ENCODE data around the gene FUNDC2. TPM values are rescaled to one million over a fixed set of nuclear protein-coding genes. Genes with fewer than 3 reads are reported as not detected.

Gene FUNDC2
- total and polyA plus RNA-seq, 2 of the 4 experiments (the other 2 are of a cell fraction) = 42.5 to 51.7 TPM

DNA sequence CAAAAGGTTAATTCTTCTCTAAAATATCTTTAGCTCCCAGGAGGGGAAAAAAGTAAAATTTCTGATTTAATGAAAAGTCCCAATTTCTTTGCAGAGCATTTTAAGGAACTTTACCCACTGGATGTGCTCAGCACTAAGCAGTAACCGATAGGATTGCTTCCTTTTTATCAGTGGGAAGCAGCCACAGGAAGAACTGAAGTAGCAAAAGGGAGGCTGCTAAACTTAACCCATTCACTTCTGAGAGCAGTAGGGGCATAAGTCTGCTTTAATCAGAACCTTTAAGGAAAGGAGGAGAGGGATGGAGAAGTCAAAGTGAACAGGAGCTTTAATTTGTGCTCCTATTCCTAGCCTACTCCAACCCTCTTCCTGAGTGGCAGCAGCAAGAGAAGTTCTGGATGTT lies 4.1 kb upstream of the FUNDC2 start, which contains the start of gene F8:
Gene F8, minus strand, starts transcription at position 139 of the 400 bp plus-strand sequence. CDS start 171 bp downstream, outside the sequence.
- BruUV-seq (replicated peaks) = no TSS peak
- Histone ChIP-seq H2BK20ac (ENCODE audit: low read depth, low read length) (no peak within 1 kb of the TSS), H2BK120ac (ENCODE audit: low read depth, low read length) (no peak within 1 kb of the TSS), H3K18ac (ENCODE audit: low read depth, low read length) (no peak within 1 kb of the TSS), H2AFZ (replicated peaks; ENCODE audit: low read length, poor library complexity) (no peak within 1 kb of the TSS), H2AK9ac (replicated peaks; ENCODE audit: low read depth, low read length, poor library complexity) (no peak within 1 kb of the TSS), H3K56ac (ENCODE audit: extremely low read depth, insufficient read depth, low read length) (no peak within 1 kb of the TSS), H3K4me3 (ENCODE audit: insufficient read depth, low read depth, low read length) (no peak within 1 kb of the TSS), H4K5ac (ENCODE audit: low read depth, low read length) (no peak within 1 kb of the TSS), H3K14ac (replicated peaks; ENCODE audit: low read depth, low read length) (no peak within 1 kb of the TSS), H3K4ac (ENCODE audit: low read depth, low read length) (no peak within 1 kb of the TSS), H3K9me3 (ENCODE audit: control insufficient read depth, insufficient read depth, low read length) (no peaks in the 10 kb centered on the region), H3K4me1 (ENCODE audit: control insufficient read depth, insufficient read depth, low read length) (no peaks in the 10 kb centered on the region), H4K8ac (ENCODE audit: low read depth in 2 of 2, low read length in 2 of 2) (no peak within 1 kb of the TSS), H3K9me1 (ENCODE audit: insufficient read depth, low read length) (no peaks in the 10 kb centered on the region), H3K23ac (ENCODE audit: low read depth, low read length) (no peak within 1 kb of the TSS), H4K20me1 (ENCODE audit: insufficient read depth, low read length) (no peaks in the 10 kb centered on the region), H2AK5ac (ENCODE audit: low read depth, low read length) (no peak within 1 kb of the TSS), H3K27ac (ENCODE audit: insufficient read depth, low read length) (no peak within 1 kb of the TSS), H3K27me3 (ENCODE audit: control insufficient read depth, insufficient read depth, low read length) (no peaks in the 10 kb centered on the region; the same call in 1 of the 2 replicates), H4K91ac (ENCODE audit: insufficient read depth, low read depth, low read length) (no peak within 1 kb of the TSS), H2BK5ac (ENCODE audit: low read depth, low read length, poor library complexity, severe bottlenecking) (no peak within 1 kb of the TSS), H2BK15ac (ENCODE audit: low read depth, low read length) (no peak within 1 kb of the TSS), H3K36me3 (ENCODE audit: control insufficient read depth, insufficient read depth, low read length) (no peaks in the 10 kb centered on the region), H3K4me2 (ENCODE audit: low read depth, low read length) (no peak within 1 kb of the TSS), H3K9ac (ENCODE audit: low read depth, low read length) (no peak within 1 kb of the TSS), H3K79me1 (ENCODE audit: low read depth in 1 of 2, low read length in 2 of 2) (no peaks in the 10 kb centered on the region)
- in situ Hi-C loops (cut with MboI; ENCODE audit: low sequenced_read_pairs) = no loop called here
- TF ChIP-seq, protein P1, sequence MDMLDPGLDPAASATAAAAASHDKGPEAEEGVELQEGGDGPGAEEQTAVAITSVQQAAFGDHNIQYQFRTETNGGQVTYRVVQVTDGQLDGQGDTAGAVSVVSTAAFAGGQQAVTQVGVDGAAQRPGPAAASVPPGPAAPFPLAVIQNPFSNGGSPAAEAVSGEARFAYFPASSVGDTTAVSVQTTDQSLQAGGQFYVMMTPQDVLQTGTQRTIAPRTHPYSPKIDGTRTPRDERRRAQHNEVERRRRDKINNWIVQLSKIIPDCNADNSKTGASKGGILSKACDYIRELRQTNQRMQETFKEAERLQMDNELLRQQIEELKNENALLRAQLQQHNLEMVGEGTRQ (IDR thresholded peaks at IDR 0.05; ENCODE audit: low read depth, low read length) = no peak
- TF ChIP-seq CEBPB (IDR thresholded peaks at IDR 0.05; ENCODE audit: low read depth, low read length) (no peak), BHLHE40 (IDR thresholded peaks at IDR 0.05; ENCODE audit: low read depth, low read length) (no peak), MAFK (IDR thresholded peaks at IDR 0.05; ENCODE audit: low read depth, low read length) (no peak), POLR2A (IDR thresholded peaks at IDR 0.05; ENCODE audit: low read depth, low read length) (no peak), RCOR1 (IDR thresholded peaks at IDR 0.05; ENCODE audit: insufficient replicate concordance, low read length) (no peak), RFX5 (IDR thresholded peaks at IDR 0.05; ENCODE audit: low read depth, low read length) (no peak), MXI1 (IDR thresholded peaks at IDR 0.05; ENCODE audit: borderline replicate concordance, low read depth, low read length) (no peak), RAD21 (IDR thresholded peaks at IDR 0.05; ENCODE audit: low read length) (no peak), MAZ (IDR thresholded peaks at IDR 0.05; ENCODE audit: borderline replicate concordance, low read depth, low read length) (no peak), CHD1 (IDR thresholded peaks at IDR 0.05; ENCODE audit: low read depth, low read length) (no peak), NFE2L2 (IDR thresholded peaks at IDR 0.05; ENCODE audit: low read depth, low read length) (no peak)
- no peak for DNase-seq
- ChIA-PET POLR2A (ENCODE audit: unreplicated experiment) (no interaction called here), CTCF (no interaction called here)
- ATAC-seq (ENCODE audit: low read depth) = no peak
- WGBS, 2 experiments (ENCODE audit: extremely low coverage in 2 of 2, insufficient read length in 1 of 2) = no CpG with 5 or more reads among the region's 1 CpG
- intact Hi-C loops (cut with micrococcal nuclease) = no loop called here
- dilution Hi-C loops (cut with HindIII; ENCODE audit: low sequenced_read_pairs, unreplicated experiment) = no loop called here

Measured in IMR-90 (cell line).